ENCODE data around the gene CD300LF. TPM values are rescaled to one million over a fixed set of nuclear protein-coding genes. Genes with fewer than 3 reads are reported as not detected.

The CD300LF gene
- total RNA-seq, 4 donors from 2014 or later: 0.40 to 37.8 (median 3.7) TPM

DNA sequence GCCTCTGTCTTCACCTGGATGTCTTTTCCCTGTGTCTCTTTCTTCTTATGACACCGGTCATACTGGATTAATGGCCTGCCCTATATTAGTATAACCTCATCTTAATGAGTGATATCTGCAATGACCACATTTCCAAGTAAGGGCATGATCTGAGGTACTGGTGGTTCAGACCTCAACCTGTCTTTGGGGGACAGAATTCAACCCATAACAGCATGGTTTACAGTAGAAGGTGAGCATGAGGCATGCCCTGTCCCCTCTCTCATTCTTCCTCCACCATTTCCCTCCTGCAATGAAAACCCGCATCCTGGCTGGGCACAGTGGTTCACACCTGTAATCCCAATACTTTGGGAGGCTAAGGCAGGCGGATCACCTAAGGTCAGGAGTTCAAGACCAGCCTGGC lies 21.5 kb upstream of the CD300LF start:
- in situ Hi-C loops (cut with MboI; ENCODE audit: low pct_ligation_motif_present in 1 of 4, low pct_unique_long_range_greater_than_20kb in 1 of 4, low sequenced_read_pairs in 3 of 4) (loop anchor here in 3 of 4 donors (10.0 to 25.0 kb wide), 2 partner anchors 79 to 128 kb away; partner anchors contain the start of genes FDXR (in 2 of the 3) and GRIN2C (in 2 of the 3)), intact Hi-C loops (cut with DNase I; ENCODE audit: low total_unique reads) (no loop called here)
- Histone ChIP-seq H3K4me3 (no peak overlapping the region), H3K9me3 (no peaks in the 10 kb centered on the region), H3K27ac (no peak overlapping the region), H3K27me3 (peaks cover 34% of the 10 kb centered on the region), H3K4me1 (peaks cover 10 to 31% (median 28%) of the 10 kb centered on the region in 4 donors), H3K36me3 (no peaks in the 10 kb centered on the region)
- DNase-seq: no peak
- 90% methylated on average over 3 of the region's 3 CpGs; no CpG with 5 or more reads in 1 of the 2 donors for WGBS, 2 donors (ENCODE audit: low coverage in 1 of 2)
- TF ChIP-seq CTCF (IDR thresholded peaks at IDR 0.05): no peak
- TF ChIP-seq POLR2AphosphoS5 (IDR thresholded peaks at IDR 0.05): no peak
- TF ChIP-seq EP300 (IDR thresholded peaks at IDR 0.05; ENCODE audit: low read depth): no peak
- TF ChIP-seq POLR2A (IDR thresholded peaks at IDR 0.05): no peak

GRCh38 chr17:74733365-74734122 lies 20.8 kb upstream of the CD300LF start:
- Histone ChIP-seq H3K36me3 (no peaks in the 10 kb centered on the region), H3K9me3 (no peaks in the 10 kb centered on the region), H3K27ac (no peak overlapping the region), H3K27me3 (peaks cover 28% of the 10 kb centered on the region), H3K4me1 (peaks cover 4 to 24% (median 23%) of the 10 kb centered on the region in 4 donors), H3K4me3 (no peak overlapping the region)
- DNase-seq: no peak
- in situ Hi-C loops (cut with MboI; ENCODE audit: low pct_ligation_motif_present in 1 of 4, low pct_unique_long_range_greater_than_20kb in 1 of 4, low sequenced_read_pairs in 3 of 4): loop anchor here in 3 of 4 donors (10.0 to 25.0 kb wide), 2 partner anchors 79 to 129 kb away; partner anchors contain the start of genes FDXR (in 2 of the 3) and GRIN2C (in 2 of the 3)
- intact Hi-C loops (cut with DNase I; ENCODE audit: low total_unique reads): no loop called here
- no peak for TF ChIP-seq EP300 (IDR thresholded peaks at IDR 0.05; ENCODE audit: low read depth)
- TF ChIP-seq POLR2AphosphoS5 (IDR thresholded peaks at IDR 0.05): no peak
- no peak for TF ChIP-seq POLR2A (IDR thresholded peaks at IDR 0.05)
- no peak for TF ChIP-seq CTCF (IDR thresholded peaks at IDR 0.05)
- WGBS, 2 donors (ENCODE audit: low coverage in 1 of 2): 54 to 61% methylated on average over 4 to 9 of the region's 9 CpGs

- Histone ChIP-seq H3K36me3 (no peaks in the 10 kb centered on the region), H3K9me3 (no peaks in the 10 kb centered on the region), H3K27me3 (peaks cover 15% of the 10 kb centered on the region), H3K4me1 (peaks cover 0 to 11% (median 10%) of the 10 kb centered on the region in 4 donors), H3K4me3 (no peak overlapping the region), H3K27ac (no peak overlapping the region)
- DNase-seq: no peak
- intact Hi-C loops (cut with DNase I; ENCODE audit: low total_unique reads): no loop called here
- in situ Hi-C loops (cut with MboI; ENCODE audit: low pct_ligation_motif_present in 1 of 4, low pct_unique_long_range_greater_than_20kb in 1 of 4, low sequenced_read_pairs in 3 of 4): loop anchor here in 3 of 4 donors (10.0 to 25.0 kb wide), 2 partner anchors 77 to 130 kb away; partner anchors contain the start of genes FDXR (in 2 of the 3) and GRIN2C (in 2 of the 3)
- WGBS, 2 donors (ENCODE audit: low coverage in 1 of 2): 64 to 76% methylated on average over 6 to 12 of the region's 12 CpGs
- no peak for TF ChIP-seq POLR2A (IDR thresholded peaks at IDR 0.05)
- TF ChIP-seq EP300 (IDR thresholded peaks at IDR 0.05; ENCODE audit: low read depth): no peak
- TF ChIP-seq POLR2AphosphoS5 (IDR thresholded peaks at IDR 0.05): no peak
- TF ChIP-seq CTCF (IDR thresholded peaks at IDR 0.05): no peak
Measured at GRCh38 chr17:74732042-74732867, 19.5 kb upstream of the CD300LF start.

DNA sequence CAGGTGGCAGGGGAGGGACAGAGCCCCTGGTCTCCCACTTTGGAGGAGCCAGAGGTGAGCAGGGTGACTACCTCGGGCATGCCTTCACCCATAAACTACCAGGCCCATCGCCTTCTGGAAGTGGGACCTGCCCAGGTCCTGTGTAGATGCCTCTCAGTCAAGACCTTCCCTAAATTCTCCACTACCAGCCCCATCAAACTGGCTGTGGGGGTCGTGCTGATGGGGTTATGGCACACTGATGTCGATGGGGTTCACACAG lies 18.6 kb upstream of the CD300LF start:
- Histone ChIP-seq H3K4me1 (peaks cover 0 to 2% (median under 1%) of the 10 kb centered on the region in 4 donors), H3K9me3 (no peaks in the 10 kb centered on the region), H3K4me3 (no peak overlapping the region), H3K27me3 (peaks cover 7% of the 10 kb centered on the region), H3K36me3 (no peaks in the 10 kb centered on the region), H3K27ac (no peak overlapping the region)
- in situ Hi-C loops (cut with MboI; ENCODE audit: low pct_ligation_motif_present in 1 of 4, low pct_unique_long_range_greater_than_20kb in 1 of 4, low sequenced_read_pairs in 3 of 4): loop anchor here in 3 of 4 donors (10.0 to 25.0 kb wide), 2 partner anchors 76 to 131 kb away; partner anchors contain the start of genes FDXR (in 2 of the 3) and GRIN2C (in 2 of the 3)
- 65% methylated on average over 4 of the region's 4 CpGs; no CpG with 5 or more reads in 1 of the 2 donors for WGBS, 2 donors (ENCODE audit: low coverage in 1 of 2)
- intact Hi-C loops (cut with DNase I; ENCODE audit: low total_unique reads): no loop called here
- TF ChIP-seq POLR2A (IDR thresholded peaks at IDR 0.05) (no peak), CTCF (IDR thresholded peaks at IDR 0.05) (no peak), POLR2AphosphoS5 (IDR thresholded peaks at IDR 0.05) (no peak), EP300 (IDR thresholded peaks at IDR 0.05; ENCODE audit: low read depth) (no peak)
- no peak for DNase-seq
